Suprapubic skin (tissue), 3 donors: Measurements from ENCODE around the gene SLIT2.

Experiments
- CTCF ChIP-seq, 2 donors: fragments of 200-600 bp in 1 of 2; fragments of 450-650 bp in 1 of 2; sonication (generic) in 1 of 2; IDR thresholded peaks; one replicate each; pipeline ENCODE4 v1.5.1; 2016 to 2019; ENCODE audit warnings: antibody characterized with exemption in 2 of 2, mild to moderate bottlenecking in 1 of 2, moderate library complexity in 1 of 2
- POLR2AphosphoS5 ChIP-seq, 3 donors: sonication (generic); formaldehyde crosslinking; IDR thresholded peaks; one replicate each; pipeline ENCODE4 v1.6.1; 2017; ENCODE audit warnings: antibody characterized with exemption in 3 of 3

- no peak for TF ChIP-seq CTCF (IDR thresholded peaks at IDR 0.05)
- TF ChIP-seq POLR2AphosphoS5 (IDR thresholded peaks at IDR 0.05): no peak
Measured at GRCh38 chr4:20253735-20254409, 2.2 kb downstream of the SLIT2 start.
